ENCODE measurements around the gene KLK10.
"Not testable (repeated sequence)": the region's sequence is repeated elsewhere in the genome, so short reads cannot be mapped to it uniquely, and the experiment has no call there.

The KLK10 gene

GRCh38 chr19:50998061-50998460 is 21.4 kb downstream of the KLK10 start:
- TF ChIP-seq CTCF (IDR thresholded peaks at IDR 0.05) (no peak), ZFX (IDR thresholded peaks at IDR 0.05; ENCODE audit: borderline replicate concordance) (no peak)
- no peak overlapping the region for H3K27ac ChIP-seq

- no peak overlapping the region for H3K27ac ChIP-seq
- no peak for TF ChIP-seq ZFX (IDR thresholded peaks at IDR 0.05; ENCODE audit: borderline replicate concordance)
- no peak for TF ChIP-seq CTCF (IDR thresholded peaks at IDR 0.05)
Observed at GRCh38 chr19:50994129-50994528, 25.4 kb downstream of the KLK10 start.

- no peak for TF ChIP-seq CTCF (IDR thresholded peaks at IDR 0.05)
- TF ChIP-seq ZFX (IDR thresholded peaks at IDR 0.05; ENCODE audit: borderline replicate concordance), result no peak
- H3K27ac ChIP-seq, result no peak overlapping the region
Observed at GRCh38 chr19:50992666-50993035, 26.9 kb downstream of the KLK10 start.

- H3K27ac ChIP-seq, result not testable (repeated sequence)
Observed at GRCh38 chr19:50984416-50984815, 35.1 kb downstream of the KLK10 start.

GRCh38 chr19:50983625-50984292 is 35.8 kb downstream of the KLK10 start, which contains the start of gene KLK7:
Gene KLK7, minus strand, starts transcription at chr19:50983917. Its CDS starts 1,518 bp downstream, at chr19:50982399.
- TF ChIP-seq ZFX (IDR thresholded peaks at IDR 0.05; ENCODE audit: borderline replicate concordance), result no peak
- no peak within 1 kb of the TSS for H3K27ac ChIP-seq

GRCh38 chr19:50982186-50982585 is 37.3 kb downstream of the KLK10 start:
- H3K27ac ChIP-seq, result no peak overlapping the region
- TF ChIP-seq ZFX (IDR thresholded peaks at IDR 0.05; ENCODE audit: borderline replicate concordance) (no peak), CTCF (IDR thresholded peaks at IDR 0.05) (no peak)

- TF ChIP-seq CTCF (IDR thresholded peaks at IDR 0.05) (no peak), ZFX (IDR thresholded peaks at IDR 0.05; ENCODE audit: borderline replicate concordance) (no peak)
- H3K27ac ChIP-seq, result no peak overlapping the region
Observed at GRCh38 chr19:50981587-50982146, 37.8 kb downstream of the KLK10 start.

- no peak overlapping the region for H3K27ac ChIP-seq
- TF ChIP-seq ZFX (IDR thresholded peaks at IDR 0.05; ENCODE audit: borderline replicate concordance) (no peak), CTCF (IDR thresholded peaks at IDR 0.05) (no peak)
Observed at GRCh38 chr19:50980208-50980607, 39.3 kb downstream of the KLK10 start.

All from 22Rv1 (cell line).